PC-3 (cell line): ENCODE measurements around the gene TFE3. TPM values are rescaled to one million over a fixed set of nuclear protein-coding genes. Genes with fewer than 3 reads are reported as not detected.

Experiments
- ATAC-seq: fragments of 200-7000 bp; cut with Tn5 transposase; 2 replicates; pipeline ENCODE4 v1.9.1; 2020; ENCODE audit warnings: mild to moderate bottlenecking, moderate library complexity
- BruUV-seq: library from RNA; stranded (reverse); fragments of 400-500 nt; replicated peaks from 2 replicates; lab custom pipeline; 2021; lab: Mats Ljungman, UMichigan
- CTCF ChIA-PET: fragments of 300-600 bp; sonication (Branson Sonifier 250); formaldehyde crosslinking; loops from one replicate; lab custom pipeline; 2022; ENCODE audit warnings: antibody characterized with exemption; lab: Charles Lee
- POLR2A ChIA-PET: fragments of 300-600 bp; sonication (Branson Sonifier 250); formaldehyde crosslinking; loops from one replicate; lab custom pipeline; 2022; ENCODE audit warnings: antibody characterized with exemption; ENCODE audit not compliant: unreplicated experiment; lab: Charles Lee
- DNase-seq: peaks from one replicate; pipeline ENCODE4 v3.0.0-alpha.2; 2015
- H2AFZ ChIP-seq: fragments of 300-600 bp; sonication (generic); 2 replicates; pipeline ENCODE4 v1.6.0; 2016; ENCODE audit warnings: antibody characterized with exemption, low read length
- H3F3A ChIP-seq: fragments of 300-600 bp; sonication (generic); one replicate; pipeline ENCODE4 v1.6.0; 2017; ENCODE audit warnings: antibody characterized with exemption, low read length, control low read depth, mild to moderate bottlenecking; ENCODE audit not compliant: unreplicated experiment
- H3K27ac ChIP-seq: fragments of 300-600 bp; sonication (generic); 2 replicates; pipeline ENCODE4 v1.5.1; 2016; ENCODE audit warnings: mild to moderate bottlenecking, low read length
- H3K27me3 ChIP-seq: fragments of 300-600 bp; sonication (generic); 2 replicates; pipeline ENCODE4 v1.6.1; 2016; ENCODE audit warnings: low read length, mixed read lengths
- H3K36me3 ChIP-seq: fragments of 300-600 bp; sonication (generic); 2 replicates; pipeline ENCODE4 v1.6.1; 2016; ENCODE audit warnings: low read depth, mixed run types, low read length, mixed read lengths
- H3K4me1 ChIP-seq: fragments of 300-600 bp; sonication (generic); 2 replicates; pipeline ENCODE4 v1.5.1; 2016; ENCODE audit warnings: low read length; ENCODE audit not compliant: insufficient read depth
- H3K4me2 ChIP-seq: fragments of 300-600 bp; sonication (generic); 2 replicates; pipeline ENCODE4 v1.6.0; 2016; ENCODE audit warnings: low read length
- H3K4me3 ChIP-seq: fragments of 300-600 bp; sonication (generic); 2 replicates; pipeline ENCODE4 v1.5.1; 2016; ENCODE audit warnings: mild to moderate bottlenecking, low read length, mixed read lengths
- H3K79me2 ChIP-seq: fragments of 300-600 bp; sonication (generic); 2 replicates; pipeline ENCODE4 v1.6.1; 2017; ENCODE audit warnings: low read length, mixed read lengths
- H3K9ac ChIP-seq: fragments of 300-600 bp; sonication (generic); 2 replicates; pipeline ENCODE4 v1.6.0; 2016; ENCODE audit warnings: mild to moderate bottlenecking, low read length
- H3K9me2 ChIP-seq: fragments of 300-600 bp; sonication (generic); replicated peaks from 2 replicates; pipeline ENCODE4 v1.6.1; 2016; ENCODE audit warnings: mixed run types, low read length, mixed read lengths
- H3K9me3 ChIP-seq: fragments of 300-600 bp; sonication (generic); 2 replicates; pipeline ENCODE4 v1.6.1; 2016; ENCODE audit warnings: low read length, mixed read lengths
- H4K20me1 ChIP-seq: fragments of 300-600 bp; sonication (generic); 2 replicates; pipeline ENCODE4 v1.6.1; 2016; ENCODE audit warnings: low read length, mixed read lengths
- CTCF ChIP-seq: fragments of 300-600 bp; sonication (generic); conservative IDR thresholded peaks from 2 replicates; pipeline ENCODE4 v1.5.1; 2017; ENCODE audit warnings: antibody characterized with exemption, low read depth, mild to moderate bottlenecking, low read length
- EZH2 ChIP-seq: fragments of 300-600 bp; sonication (generic); IDR thresholded peaks from one replicate; pipeline ENCODE4 v1.6.1; 2017; ENCODE audit warnings: antibody characterized with exemption, mild to moderate bottlenecking, low read length; ENCODE audit not compliant: unreplicated experiment
- EZH2phosphoT487 ChIP-seq: fragments of 300-600 bp; sonication (generic); IDR thresholded peaks from 2 replicates; pipeline ENCODE4 v1.6.1; 2018; ENCODE audit warnings: mild to moderate bottlenecking, antibody characterized with exemption, low read length, borderline replicate concordance
- intact Hi-C: fragments of 100-400 bp; cut with micrococcal nuclease; formaldehyde crosslinking; loops from 2 replicates; pipeline ENCODE4 v1.9.0; 2023
- total RNA-seq: library from RNA; depleted of rRNA; stranded (reverse); fragments of >200 nt; gene quantifications from 2 replicates; pipeline ENCODE4 v1.2.3, GENCODE V29; 2014

The TFE3 gene
- total RNA-seq, 1 experiment from 2014 or later = 46.9 TPM

- no TSS peak for BruUV-seq
- CTCF ChIA-PET = no interaction called here
Measured at GRCh38 chrX:49075347-49075746, 32.2 kb upstream of the TFE3 start.

GRCh38 chrX:49073601-49074575 is 30.7 kb upstream of the TFE3 start, which contains the start of gene PRAF2:
Gene PRAF2, minus strand, starts transcription at chrX:49074002. Its CDS starts 15 bp downstream, at chrX:49073987.
- H4K20me1 ChIP-seq = no peaks in the 10 kb centered on the region
- H3F3A ChIP-seq = no peaks in the 10 kb centered on the region
- BruUV-seq = no TSS peak
- ChIA-PET CTCF (no interaction called here), POLR2A (no interaction called here)
- intact Hi-C loops = no loop called here
- no peak within 1 kb of the TSS for H3K9ac ChIP-seq
- DNase-seq = no peak
- no peaks in the 10 kb centered on the region for H3K9me3 ChIP-seq
- ATAC-seq = no peak
- no peaks in the 10 kb centered on the region for H3K79me2 ChIP-seq
- no peaks in the 10 kb centered on the region for H3K4me1 ChIP-seq
- no peak within 1 kb of the TSS for H2AFZ ChIP-seq
- no peaks in the 10 kb centered on the region for H3K36me3 ChIP-seq
- H3K27me3 ChIP-seq = no peaks in the 10 kb centered on the region
- TF ChIP-seq EZH2phosphoT487 = no peak
- TF ChIP-seq EZH2 = no peak
- TF ChIP-seq CTCF = no peak
- H3K27ac ChIP-seq = no peak within 1 kb of the TSS
- no peak within 1 kb of the TSS for H3K4me2 ChIP-seq
- no peak within 1 kb of the TSS for H3K4me3 ChIP-seq
- no peaks in the 10 kb centered on the region for H3K9me2 ChIP-seq

More at GRCh38 chrX:49075347-49075746, 32.2 kb upstream of the TFE3 start:
- H3K79me2 ChIP-seq = no peaks in the 10 kb centered on the region
- no peaks in the 10 kb centered on the region for H3K36me3 ChIP-seq
- no peaks in the 10 kb centered on the region for H3K9me3 ChIP-seq
- no peak overlapping the region for H3K4me2 ChIP-seq
- peaks cover 6% of the 10 kb centered on the region for H3K4me1 ChIP-seq
- no peak overlapping the region for H3K9ac ChIP-seq
- no peak for DNase-seq
- no peak overlapping the region for H2AFZ ChIP-seq
- ATAC-seq = no peak
- H3K27ac ChIP-seq = no peak overlapping the region
- H3K4me3 ChIP-seq = no peak overlapping the region
- POLR2A ChIA-PET = no interaction called here
- no peaks in the 10 kb centered on the region for H4K20me1 ChIP-seq
- no peak for TF ChIP-seq EZH2
- no peak for TF ChIP-seq EZH2phosphoT487
- TF ChIP-seq CTCF = no peak
- H3K9me2 ChIP-seq = no peaks in the 10 kb centered on the region
- intact Hi-C loops = no loop called here
- no peaks in the 10 kb centered on the region for H3F3A ChIP-seq
- no peaks in the 10 kb centered on the region for H3K27me3 ChIP-seq

GRCh38 chrX:49072712-49073095 is 29.5 kb upstream of the TFE3 start:
- ChIA-PET POLR2A (no interaction called here), CTCF (no interaction called here)
- TF ChIP-seq CTCF (no peak), EZH2phosphoT487 (no peak), EZH2 (no peak)
- Histone ChIP-seq H4K20me1 (no peaks in the 10 kb centered on the region), H3K9me3 (no peaks in the 10 kb centered on the region), H3K4me2 (no peak overlapping the region), H3F3A (no peaks in the 10 kb centered on the region), H2AFZ (no peak overlapping the region), H3K36me3 (no peaks in the 10 kb centered on the region), H3K9ac (no peak overlapping the region), H3K79me2 (no peaks in the 10 kb centered on the region), H3K4me3 (no peak overlapping the region), H3K27me3 (no peaks in the 10 kb centered on the region), H3K27ac (no peak overlapping the region), H3K9me2 (no peaks in the 10 kb centered on the region), H3K4me1 (no peaks in the 10 kb centered on the region)
- no peak for ATAC-seq
- BruUV-seq = no TSS peak
- intact Hi-C loops = no loop called here
- DNase-seq = no peak
